Hematopoietic multipotent progenitor cell treated with erythropoietin and hydrocortisone succinate and interleukin-3 and kit ligand, for 17 days (in vitro differentiated cells): ENCODE data around the gene ZHX3.
"Not testable (repeated sequence)": the region's sequence is repeated elsewhere in the genome, so short reads cannot be mapped to it uniquely, and the experiment has no call there.

Source experiments
- DNase-seq: peaks from one replicate; pipeline ENCODE4 v3.0.0-alpha.2; 2015; ENCODE audit warnings: low spot score

Gene ZHX3

DNA sequence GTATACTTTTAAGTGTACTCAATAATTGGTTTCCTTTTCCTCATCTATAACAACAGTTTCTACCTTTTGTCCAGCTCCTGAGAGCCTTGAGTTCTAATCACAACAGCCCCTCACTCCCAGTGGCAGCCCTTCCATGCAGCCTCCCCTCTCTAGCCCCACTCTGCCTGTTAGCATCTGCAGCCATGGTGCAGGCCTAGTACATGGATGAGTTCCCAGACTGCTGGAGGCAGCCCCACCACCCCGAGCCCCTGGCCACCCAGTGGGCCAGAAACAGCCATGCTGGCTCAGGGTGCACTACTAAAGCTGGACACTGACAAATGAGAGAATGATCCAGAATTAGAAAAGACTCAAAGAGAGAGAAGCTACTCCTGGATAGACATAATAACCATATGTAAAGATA lies 13.4 kb upstream of the ZHX3 start:
- DNase-seq: no peak

DNA sequence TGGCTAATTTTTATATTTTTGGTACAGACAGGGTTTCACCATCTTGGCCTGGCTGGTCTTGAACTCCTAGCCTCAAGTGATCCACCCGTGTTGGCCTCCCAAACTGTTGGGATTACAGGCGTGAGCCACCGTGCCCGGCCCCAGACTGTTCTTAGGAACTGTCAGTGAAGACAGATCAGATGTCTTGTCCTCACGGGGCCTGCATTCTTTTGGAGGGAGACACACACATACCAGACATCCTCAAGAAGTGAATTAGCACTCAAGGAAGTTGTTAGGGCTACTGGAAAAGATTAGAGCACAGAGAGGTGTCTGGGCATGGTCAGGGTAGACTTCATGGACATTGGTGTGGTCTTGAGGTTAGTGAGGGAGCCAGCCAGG lies 12.8 kb upstream of the ZHX3 start:
- no peak for DNase-seq

GRCh38 chr20:41329435-41330342 lies 12.2 kb upstream of the ZHX3 start:
- DNase-seq: no peak

- DNase-seq: no peak
These were observed 9.6 kb upstream of the ZHX3 start for GRCh38 chr20:41327178-41327577.

DNA sequence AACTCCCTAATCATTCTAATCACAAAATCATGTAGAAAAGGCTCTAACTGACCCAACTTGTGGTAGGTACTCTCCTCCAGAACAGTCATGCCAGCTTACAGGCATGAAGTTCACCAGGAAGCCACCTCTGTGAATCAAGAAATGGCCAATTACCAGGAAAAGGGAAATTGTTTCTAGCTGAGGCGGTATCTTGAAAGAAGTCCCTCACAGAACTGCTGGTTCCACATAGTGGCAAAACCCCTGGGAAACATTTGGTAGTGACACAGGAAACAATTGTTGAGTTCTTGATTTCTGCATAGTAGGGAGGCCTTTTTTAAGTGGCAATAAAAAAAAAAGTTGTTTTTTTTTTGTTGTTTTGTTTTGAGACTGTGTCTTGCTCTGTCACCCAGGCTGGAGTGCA lies 3.4 kb upstream of the ZHX3 start:
- DNase-seq: no peak

GRCh38 chr20:41320441-41320840 lies 2.9 kb upstream of the ZHX3 start:
- DNase-seq: no peak

GRCh38 chr20:41318271-41318649 lies 729 bp upstream of the ZHX3 start:
- DNase-seq: no peak

DNA sequence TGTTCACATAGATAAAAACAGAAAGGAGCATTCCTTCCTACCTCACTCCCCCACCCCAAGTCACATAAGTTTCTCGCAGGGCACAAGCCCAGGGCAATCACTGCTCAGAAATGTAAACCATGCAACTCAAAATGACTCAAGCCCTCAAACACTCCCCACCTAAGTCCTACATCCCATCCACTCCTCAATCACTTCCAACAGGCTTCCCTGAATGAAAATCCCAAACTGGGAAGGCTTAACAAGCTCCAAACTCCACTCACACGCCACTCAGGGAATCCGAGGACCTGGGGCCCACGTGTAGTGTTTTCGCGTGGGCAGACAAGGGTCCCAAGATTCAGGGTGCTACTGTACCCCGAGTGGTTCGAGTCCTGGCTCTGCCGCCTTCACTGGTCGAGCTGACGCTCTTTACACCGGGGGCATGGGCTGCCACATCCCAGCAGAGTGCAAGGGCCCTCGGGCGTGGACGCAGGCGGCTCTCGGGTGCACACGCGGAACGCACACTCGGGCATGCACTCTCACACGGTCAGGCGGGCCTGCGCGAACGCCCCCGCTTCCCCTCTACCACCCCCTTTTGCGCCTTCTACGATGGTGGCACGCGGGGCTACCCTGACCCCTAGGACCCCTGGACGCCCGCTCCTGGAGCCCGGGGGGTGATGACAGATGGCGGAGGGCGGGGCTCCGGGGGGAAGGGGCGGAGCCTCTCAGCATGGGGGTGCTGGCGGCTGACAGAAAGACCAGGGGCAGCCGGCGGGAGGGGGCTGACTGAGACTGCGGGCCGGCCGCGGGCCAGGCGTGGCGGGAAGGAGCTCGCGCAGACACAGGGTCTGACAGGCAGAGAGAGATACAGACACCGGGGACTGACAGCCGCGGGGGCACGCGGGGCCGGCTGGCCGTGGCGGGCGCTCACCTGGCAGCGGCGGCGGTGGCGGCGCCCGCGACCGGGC lies 657 bp downstream of the ZHX3 start:
- peak; percentile 50 for DNase-seq

GRCh38 chr20:41316051-41316450 lies 1.5 kb downstream of the ZHX3 start:
- no peak for DNase-seq

DNA sequence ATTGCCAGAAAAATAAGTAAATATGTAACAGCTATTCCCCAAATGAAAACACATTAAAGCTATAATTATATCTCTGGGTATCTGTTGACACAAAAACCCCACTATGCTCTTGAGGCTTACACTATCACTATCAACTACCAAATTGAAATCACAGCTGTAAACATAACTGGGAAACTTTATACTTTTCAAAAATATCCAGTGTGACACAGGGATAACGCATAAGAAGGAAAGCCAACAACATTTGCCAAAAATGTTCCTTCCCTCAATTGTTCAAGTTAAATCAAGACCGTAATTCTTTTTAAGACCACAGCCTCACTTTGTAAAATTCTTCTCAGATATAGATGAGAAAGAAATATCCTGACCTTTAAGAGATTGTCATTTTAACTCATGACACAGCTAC lies 3.1 kb downstream of the ZHX3 start:
- no peak for DNase-seq

GRCh38 chr20:41312009-41312408 lies 5.5 kb downstream of the ZHX3 start:
- not testable (repeated sequence) for DNase-seq

DNA sequence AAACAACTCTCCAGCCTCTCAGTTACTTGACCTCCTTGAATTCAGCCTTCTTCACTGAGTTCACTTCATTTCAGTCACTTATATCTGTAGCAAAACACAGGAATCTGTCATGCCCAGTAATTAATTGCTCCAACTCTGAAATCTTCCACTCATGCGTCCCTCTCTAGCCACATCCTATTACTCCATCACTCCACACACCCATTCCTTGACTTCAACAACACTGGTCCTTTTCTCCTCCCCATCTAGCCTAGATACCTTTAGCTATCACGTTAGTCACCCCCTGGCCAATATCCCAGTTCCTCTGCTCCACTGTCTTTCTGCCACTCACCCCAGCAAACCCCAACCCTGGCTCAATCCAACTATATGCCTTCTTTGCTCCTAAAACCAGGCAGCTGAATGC lies 7.7 kb downstream of the ZHX3 start:
- DNase-seq: no peak

DNA sequence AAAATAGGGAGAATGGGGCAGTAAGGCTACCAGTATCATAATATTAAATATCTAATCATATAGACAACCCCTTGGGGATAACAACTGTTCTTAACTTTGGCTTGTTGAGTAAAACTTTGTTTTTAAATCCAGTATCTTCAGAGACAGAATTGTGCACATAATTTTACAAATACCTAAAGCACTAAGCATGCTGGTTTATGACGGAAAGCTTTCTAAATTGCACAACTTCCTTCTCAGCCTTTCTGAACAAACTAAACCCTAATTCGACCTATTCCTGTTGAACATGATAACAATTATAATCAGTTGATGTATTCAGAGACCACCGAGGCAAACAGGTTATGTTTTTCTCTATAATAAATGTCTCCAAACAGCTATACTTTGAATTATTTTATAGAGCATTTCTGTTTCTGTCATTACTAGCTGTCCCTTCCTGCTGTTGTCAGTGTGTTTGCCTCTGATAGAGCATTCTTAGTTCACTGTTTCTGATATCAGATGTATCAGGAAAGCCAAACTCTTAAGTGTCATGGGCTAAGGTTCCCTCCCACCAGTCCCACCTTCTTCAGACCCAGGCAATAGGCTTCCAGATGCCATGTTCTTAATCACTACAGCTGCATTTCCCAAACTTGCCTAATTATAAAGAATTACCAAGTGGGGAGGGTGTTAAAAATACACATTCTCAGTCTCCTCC lies 8.7 kb downstream of the ZHX3 start:
- no peak for DNase-seq

- no peak for DNase-seq
These were observed 9.2 kb downstream of the ZHX3 start for GRCh38 chr20:41308290-41308711.

DNA sequence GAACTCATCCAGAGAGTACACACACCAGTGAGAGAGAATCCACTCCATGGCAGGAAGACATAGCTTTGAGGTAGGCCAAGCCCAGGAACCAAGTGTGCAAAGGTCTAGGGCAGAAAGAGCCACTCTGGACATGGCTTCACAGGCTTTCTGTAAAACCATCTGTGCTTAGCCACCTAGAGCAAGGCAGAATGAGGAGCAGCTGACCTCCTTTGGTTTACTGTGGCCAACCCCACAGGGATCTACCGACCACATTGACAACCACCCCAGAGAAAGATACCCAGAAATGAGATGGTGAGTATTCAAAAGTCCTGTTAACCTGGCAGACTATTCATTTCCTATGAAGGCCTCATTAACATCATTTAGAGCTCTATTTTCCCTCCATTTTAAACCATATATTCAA lies 10.5 kb downstream of the ZHX3 start:
- DNase-seq: no peak

GRCh38 chr20:41306061-41306727 lies 11.3 kb downstream of the ZHX3 start:
- DNase-seq: no peak

- DNase-seq: no peak
These were observed 13.0 kb downstream of the ZHX3 start for GRCh38 chr20:41304424-41305079.

- no peak for DNase-seq
These were observed 13.5 kb downstream of the ZHX3 start for GRCh38 chr20:41304002-41304401.

DNA sequence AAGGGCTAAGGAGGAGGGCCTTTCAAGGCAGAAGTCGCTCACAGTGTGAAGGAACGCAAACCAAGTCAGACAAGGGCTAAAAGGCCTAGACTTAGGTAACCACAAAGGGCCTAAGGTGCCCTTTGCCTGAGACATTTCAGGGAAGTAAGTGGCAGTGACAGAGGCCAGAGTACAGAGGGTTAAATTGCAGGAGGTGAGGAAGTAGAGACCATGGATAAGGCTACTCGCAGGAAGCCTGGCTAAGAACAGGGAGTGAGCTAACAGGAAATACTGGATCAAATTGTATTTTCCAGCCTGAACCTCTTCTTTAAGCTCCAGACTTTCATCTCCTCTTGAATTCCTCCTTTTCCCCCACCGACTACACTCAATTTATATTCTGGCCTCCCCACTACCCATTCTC lies 16.6 kb downstream of the ZHX3 start:
- no peak for DNase-seq

DNA sequence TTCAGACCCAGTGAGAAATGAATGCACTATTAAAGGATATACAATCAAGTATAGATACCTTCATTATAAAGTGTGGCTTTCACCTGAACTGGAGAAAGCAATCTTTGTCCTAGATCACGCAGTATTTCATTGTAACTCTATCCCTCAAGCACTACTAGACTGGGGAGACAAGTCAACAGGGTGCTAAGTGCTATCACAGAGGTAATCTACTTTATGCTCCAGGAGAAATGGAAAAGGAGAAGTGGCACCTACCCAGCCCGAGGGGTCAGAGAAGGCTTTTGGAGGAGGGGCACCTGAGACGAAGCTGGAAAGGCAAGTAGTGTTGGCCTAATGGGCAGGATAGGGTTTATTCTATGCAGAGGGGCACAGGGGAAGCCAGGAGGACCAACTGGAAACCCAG lies 17.1 kb downstream of the ZHX3 start:
- DNase-seq: no peak

DNA sequence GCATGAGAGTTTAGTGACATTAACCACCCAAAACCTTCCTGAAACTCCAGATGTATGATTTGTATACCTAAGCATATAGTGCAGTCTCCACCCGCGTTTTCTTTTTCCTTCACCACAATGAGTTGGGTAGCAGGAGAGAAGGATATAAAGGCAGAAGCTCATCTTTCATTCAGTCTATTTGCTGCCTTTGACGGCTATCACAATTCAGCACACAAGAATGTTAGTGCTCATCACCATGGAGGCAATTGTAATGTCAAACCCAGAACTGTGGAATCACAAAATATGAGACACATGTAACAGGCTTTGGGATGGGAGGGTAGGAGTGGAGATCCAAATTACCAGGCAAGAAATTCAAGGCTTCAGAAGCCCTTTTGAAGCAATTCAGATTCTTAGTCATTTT lies 17.6 kb downstream of the ZHX3 start:
- DNase-seq: no peak
